GM18873 (cell line): ENCODE measurements around the gene HS3ST6.
"Not testable (repeated sequence)": the region's sequence is repeated elsewhere in the genome, so short reads cannot be mapped to it uniquely, and the experiment has no call there.

ENCODE experiments used
- ATAC-seq: cut with Tn5 transposase; IDR thresholded peaks from one replicate; pipeline ENCODE4 v1.9.1; 2021; ENCODE audit warnings: mild to moderate bottlenecking, moderate library complexity, moderate number of reproducible peaks; ENCODE audit not compliant: unreplicated experiment, low FRiP score

HS3ST6 gene

GRCh38 chr16:1929578-1930337 is 11.5 kb upstream of the HS3ST6 start:
- no peak for ATAC-seq

DNA sequence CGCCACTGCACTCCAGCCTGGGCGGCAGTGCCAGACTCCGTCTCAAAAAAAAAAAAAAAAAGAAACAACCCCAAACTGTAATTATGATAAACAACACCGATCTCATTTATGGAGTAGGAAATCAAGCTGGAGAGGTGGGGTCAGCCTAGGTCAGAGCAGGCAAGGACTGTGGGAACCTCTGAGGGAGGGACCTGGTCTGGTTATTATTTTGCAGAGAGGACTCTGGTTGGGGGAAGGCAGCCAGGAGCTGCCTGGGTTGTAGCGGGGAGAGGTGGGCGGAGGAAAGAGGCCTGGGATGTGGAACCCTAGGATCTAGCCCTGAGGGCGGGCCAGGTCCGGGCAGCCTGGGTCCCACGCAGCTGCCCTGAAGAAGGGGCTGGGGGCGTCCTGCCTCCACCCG is 10.9 kb upstream of the HS3ST6 start:
- no peak for ATAC-seq

- ATAC-seq = no peak
Observed at GRCh38 chr16:1926271-1926670, 8.1 kb upstream of the HS3ST6 start.

DNA sequence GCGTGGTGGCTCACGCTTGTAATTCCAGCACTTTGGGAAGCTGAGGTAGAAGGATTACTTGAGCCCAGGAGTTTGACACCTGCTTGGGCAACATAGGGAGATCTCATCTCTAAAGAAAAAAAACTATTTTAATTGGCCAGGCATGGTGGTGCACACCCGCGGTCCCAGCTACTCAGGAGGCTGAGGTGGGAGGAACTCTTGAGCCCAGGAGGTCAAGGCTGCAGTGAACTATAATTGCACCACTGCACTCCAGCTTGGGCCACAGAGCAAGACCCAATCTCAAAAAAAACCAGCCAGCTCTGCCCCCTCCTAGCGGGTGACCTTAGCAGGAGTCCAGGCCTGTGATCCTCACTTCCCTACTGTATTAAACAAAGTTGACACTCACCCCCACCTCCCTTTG is 5.9 kb upstream of the HS3ST6 start:
- ATAC-seq = no peak

- ATAC-seq = no peak
Observed at GRCh38 chr16:1923299-1924034, 5.3 kb upstream of the HS3ST6 start.

GRCh38 chr16:1922357-1922756 is 4.1 kb upstream of the HS3ST6 start:
- ATAC-seq = no peak

DNA sequence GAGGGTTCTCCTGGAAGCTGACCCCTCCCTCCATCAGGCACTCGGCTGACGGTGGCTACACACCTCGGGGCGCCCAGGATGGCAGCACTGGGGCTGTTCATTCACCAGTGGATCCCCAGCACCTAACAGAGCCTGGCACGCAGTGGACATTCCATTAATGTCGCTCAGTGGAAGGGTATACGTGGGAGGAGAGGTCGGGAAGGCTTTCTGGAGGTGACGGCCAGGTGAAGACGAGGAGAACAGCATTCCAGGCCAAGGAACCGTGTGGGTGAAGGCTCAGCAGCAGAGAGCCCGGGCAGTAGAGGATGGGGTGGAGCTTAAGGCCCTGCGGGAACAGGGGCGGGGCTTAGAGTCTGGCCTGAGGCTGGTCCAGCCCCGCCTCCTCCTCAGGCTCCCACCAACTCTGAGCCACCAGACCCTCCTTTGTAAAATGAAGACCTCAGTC is 2.5 kb upstream of the HS3ST6 start:
- no peak for ATAC-seq

DNA sequence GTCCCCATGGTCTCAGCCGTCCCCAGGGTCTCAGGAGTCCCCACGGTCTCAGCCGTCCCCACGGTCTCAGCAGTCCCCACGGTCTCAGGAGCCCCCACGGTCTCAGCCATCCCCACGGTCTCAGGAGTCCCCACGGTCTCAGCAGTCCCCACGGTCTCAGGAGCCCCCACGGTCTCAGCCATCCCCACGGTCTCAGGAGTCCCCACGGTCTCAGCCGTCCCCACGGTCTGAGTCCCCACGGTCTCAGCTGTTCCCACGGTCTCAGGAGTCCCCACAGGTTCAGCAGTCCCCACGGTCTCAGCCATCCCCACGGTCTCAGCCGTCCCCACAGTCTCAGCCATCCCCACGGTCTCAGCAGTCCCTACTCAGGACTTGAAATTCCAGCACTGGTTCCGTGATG is 1.9 kb upstream of the HS3ST6 start:
- not testable (repeated sequence) for ATAC-seq

DNA sequence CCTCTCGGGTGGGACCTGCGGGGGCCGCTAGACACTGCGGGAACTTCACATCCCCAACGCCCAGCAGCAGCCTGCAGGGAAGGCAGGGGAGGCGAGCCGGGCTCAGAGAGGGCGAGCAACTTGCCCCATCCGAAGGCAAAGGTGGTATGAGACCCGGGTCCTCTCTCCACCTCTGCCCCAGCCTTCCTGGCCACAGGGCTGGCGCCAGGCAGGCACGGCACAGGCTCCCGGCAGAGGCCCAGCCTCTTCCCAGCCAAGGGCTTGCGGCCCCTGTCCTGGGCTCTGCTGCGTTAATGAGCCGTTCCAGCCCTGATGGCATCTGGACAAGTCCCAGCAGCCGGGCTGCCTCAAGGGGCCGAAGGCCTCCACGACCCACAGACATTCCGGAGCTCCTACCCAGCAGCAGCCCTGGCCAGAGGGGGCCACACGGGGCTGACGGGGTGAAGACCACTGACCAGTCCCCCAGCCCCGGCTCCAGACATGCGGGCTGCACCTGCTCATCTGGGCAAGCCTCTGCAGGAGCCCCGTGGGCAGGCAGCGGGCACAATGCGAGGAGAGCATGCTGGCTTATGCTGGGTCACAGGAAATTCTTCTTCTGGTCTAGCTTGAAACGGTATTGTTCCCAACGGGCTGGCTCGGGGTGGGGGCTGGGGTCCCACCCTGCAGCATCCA is 1.2 kb upstream of the HS3ST6 start:
- no peak for ATAC-seq

DNA sequence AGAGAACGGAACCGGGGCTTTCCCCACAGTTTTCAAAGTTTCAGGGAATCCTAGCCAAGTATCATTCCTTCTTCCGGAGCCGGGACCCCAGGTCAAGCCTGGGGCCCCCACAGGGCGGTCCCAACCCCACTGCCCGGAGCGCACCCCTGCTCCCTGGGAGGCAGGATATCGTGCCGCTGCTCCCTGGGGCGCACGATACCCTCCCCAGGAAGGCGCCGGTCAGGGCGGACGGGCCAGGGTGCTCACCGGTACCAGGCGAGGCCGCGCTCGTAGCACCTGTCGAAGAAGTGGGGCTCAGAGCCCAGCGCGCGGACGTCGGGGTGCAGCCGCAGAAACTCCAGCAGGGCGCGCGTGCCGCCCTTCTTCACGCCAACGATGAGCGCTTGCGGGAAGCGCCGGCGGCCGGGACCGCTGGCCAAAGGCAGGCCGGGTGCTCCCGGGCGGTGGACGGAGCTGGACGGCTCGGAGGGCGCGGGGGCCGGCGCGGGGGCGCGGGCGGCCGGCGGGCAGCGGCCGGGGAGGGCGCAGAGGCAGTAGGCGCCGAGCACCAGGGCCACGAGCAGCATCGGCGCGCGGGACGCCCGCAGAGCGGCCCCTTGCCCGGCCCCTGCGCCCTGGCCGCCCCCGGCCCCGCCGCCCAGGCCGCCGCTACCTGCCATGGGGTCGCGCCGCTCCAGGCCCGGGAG is 407 bp downstream of the HS3ST6 start:
- no peak for ATAC-seq

GRCh38 chr16:1917056-1917664 is 1.1 kb downstream of the HS3ST6 start:
- ATAC-seq = no peak

- ATAC-seq = no peak
Observed at GRCh38 chr16:1916640-1916990, 1.6 kb downstream of the HS3ST6 start.

- ATAC-seq = no peak
Observed at GRCh38 chr16:1915732-1916639, 2.2 kb downstream of the HS3ST6 start.

DNA sequence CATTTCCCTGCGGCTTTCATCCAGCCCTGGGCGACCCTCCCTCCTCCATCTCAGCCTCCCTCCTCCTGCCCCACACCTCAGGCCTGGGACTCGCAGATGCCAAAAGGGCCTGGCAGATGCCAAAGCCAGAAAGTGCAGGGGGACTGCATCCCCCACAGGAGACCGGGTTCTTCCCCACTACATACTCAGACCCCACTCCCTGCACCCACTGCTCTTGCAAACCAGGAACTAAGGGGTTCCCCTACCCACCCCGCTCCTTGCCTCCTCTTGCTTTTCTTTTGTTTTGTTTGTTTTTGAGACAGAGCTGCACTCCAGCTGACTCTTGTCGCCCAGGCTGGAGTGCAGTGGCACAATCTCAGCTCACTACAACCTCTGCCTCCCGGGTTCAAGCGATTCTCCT is 3.2 kb downstream of the HS3ST6 start:
- ATAC-seq = no peak

- no peak for ATAC-seq
Observed at GRCh38 chr16:1914084-1914608, 4.1 kb downstream of the HS3ST6 start.

- no peak for ATAC-seq
Observed at GRCh38 chr16:1913327-1914083, 4.7 kb downstream of the HS3ST6 start.

DNA sequence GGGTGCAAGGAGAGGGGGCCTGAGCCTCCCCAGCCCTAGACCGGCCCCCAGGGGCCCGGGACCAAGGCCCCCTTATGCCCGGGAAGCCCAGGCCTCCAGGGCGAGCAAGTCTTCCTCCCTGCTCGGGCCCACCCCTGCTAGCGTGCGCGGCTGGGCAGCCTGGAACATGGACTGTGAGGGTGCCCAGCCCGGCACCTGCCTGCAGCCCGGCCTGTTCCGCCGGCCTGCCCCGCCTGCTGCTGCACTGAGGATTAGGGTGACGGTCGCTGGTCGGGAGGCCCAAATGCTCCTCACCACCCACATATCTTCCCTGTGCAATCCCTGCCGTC is 6.0 kb downstream of the HS3ST6 start:
- ATAC-seq = no peak

- no peak for ATAC-seq
Observed at GRCh38 chr16:1911467-1912214, 6.6 kb downstream of the HS3ST6 start.
